IMR-90 (cell line): ENCODE results near the gene STARD13. TPM values are rescaled to one million over a fixed set of nuclear protein-coding genes. Genes with fewer than 3 reads are reported as not detected.

Source experiments
- ATAC-seq: fragments of 200-7000 bp; cut with Tn5 transposase; 2 replicates; pipeline ENCODE4 v1.9.1; 2020; ENCODE audit warnings: low read depth, mild to moderate bottlenecking, moderate library complexity
- BruUV-seq: library from RNA; stranded (reverse); fragments of 400-500 nt; replicated peaks from 2 replicates; lab custom pipeline; 2021; lab: Mats Ljungman, UMichigan
- CTCF ChIA-PET: fragments of 300-600 bp; formaldehyde crosslinking; extraction: SDS; loops from one replicate; lab custom pipeline; 2021; ENCODE audit warnings: antibody characterized with exemption; lab: Yijun Ruan, JAX
- POLR2A ChIA-PET: fragments of 300-600 bp; sonication (Branson Sonifier 250); formaldehyde crosslinking; loops from one replicate; lab custom pipeline; 2022; ENCODE audit warnings: antibody characterized with exemption; ENCODE audit not compliant: unreplicated experiment; lab: Charles Lee
- DNase-seq: peaks from one replicate; pipeline ENCODE4 v3.0.0; 2013
- H2AFZ ChIP-seq: replicated peaks from 2 replicates; pipeline ENCODE3; 2013; ENCODE audit warnings: low read length, mild to moderate bottlenecking; ENCODE audit not compliant: poor library complexity
- H2AK5ac ChIP-seq: 2 replicates; pipeline ENCODE4 v1.6.1; 2013; ENCODE audit warnings: low read depth, low read length, inconsistent platforms
- H2AK9ac ChIP-seq: replicated peaks from 2 replicates; pipeline ENCODE3; 2013; ENCODE audit warnings: mild to moderate bottlenecking, low read depth, low read length, moderate library complexity; ENCODE audit not compliant: poor library complexity
- H2BK120ac ChIP-seq: 2 replicates; pipeline ENCODE4 v1.6.1; 2013; ENCODE audit warnings: low read depth, low read length, inconsistent platforms
- H2BK15ac ChIP-seq: 3 replicates; pipeline ENCODE4 v1.6.1; 2013; ENCODE audit warnings: low read depth, low read length, inconsistent platforms
- H2BK20ac ChIP-seq: 2 replicates; pipeline ENCODE4 v1.6.1; 2013; ENCODE audit warnings: low read depth, mild to moderate bottlenecking, inconsistent platforms, low read length, moderate library complexity
- H2BK5ac ChIP-seq: 2 replicates; pipeline ENCODE4 v1.6.1; 2013; ENCODE audit warnings: mild to moderate bottlenecking, low read depth, low read length, inconsistent platforms; ENCODE audit not compliant: poor library complexity, severe bottlenecking
- H3K14ac ChIP-seq: replicated peaks from 2 replicates; pipeline ENCODE4 v1.6.1; 2013; ENCODE audit warnings: low read depth, low read length, inconsistent platforms
- H3K18ac ChIP-seq: 2 replicates; pipeline ENCODE4 v1.6.1; 2013; ENCODE audit warnings: low read depth, low read length, control low read depth
- H3K23ac ChIP-seq: 2 replicates; pipeline ENCODE4 v1.6.1; 2013; ENCODE audit warnings: low read depth, low read length, inconsistent platforms
- H3K27ac ChIP-seq: 2 replicates; pipeline ENCODE4 v1.5.1; 2013; ENCODE audit warnings: mild to moderate bottlenecking, control low read depth, low read length; ENCODE audit not compliant: insufficient read depth
- H3K27me3 ChIP-seq: 2 replicates; pipeline ENCODE4 v1.6.1; 2013; ENCODE audit warnings: low read length; ENCODE audit not compliant: control insufficient read depth, insufficient read depth
- H3K36me3 ChIP-seq: 2 replicates; pipeline ENCODE4 v1.6.1; 2013; ENCODE audit warnings: low read length, mixed read lengths; ENCODE audit not compliant: control insufficient read depth, insufficient read depth
- H3K4ac ChIP-seq: 2 replicates; pipeline ENCODE4 v1.6.1; 2013; ENCODE audit warnings: low read depth, low read length, inconsistent platforms
- H3K4me1 ChIP-seq: 2 replicates; pipeline ENCODE4 v1.6.1; 2013; ENCODE audit warnings: low read length, mixed read lengths; ENCODE audit not compliant: control insufficient read depth, insufficient read depth
- H3K4me2 ChIP-seq: 2 replicates; pipeline ENCODE4 v1.6.1; 2013; ENCODE audit warnings: low read depth, mild to moderate bottlenecking, control low read depth, low read length, moderate library complexity
- H3K4me3 ChIP-seq: 2 replicates; pipeline ENCODE4 v1.5.1; 2013; ENCODE audit warnings: low read depth, mild to moderate bottlenecking, control low read depth, low read length, moderate library complexity; ENCODE audit not compliant: insufficient read depth
- H3K56ac ChIP-seq: 2 replicates; pipeline ENCODE4 v1.6.1; 2013; ENCODE audit warnings: low read length, inconsistent platforms; ENCODE audit not compliant: insufficient read depth; ENCODE audit errors: extremely low read depth
- H3K79me1 ChIP-seq, 2 experiments: 2 replicates each; pipeline ENCODE4 v1.6.1; 2013; ENCODE audit warnings: low read length in 2 of 2, inconsistent platforms in 1 of 2, low read depth in 1 of 2
- H3K9ac ChIP-seq: 2 replicates; pipeline ENCODE4 v1.6.1; 2013; ENCODE audit warnings: low read depth, low read length, control low read depth
- H3K9me1 ChIP-seq: 2 replicates; pipeline ENCODE4 v1.6.1; 2013; ENCODE audit warnings: low read length, inconsistent platforms; ENCODE audit not compliant: insufficient read depth
- H3K9me3 ChIP-seq: 2 replicates; pipeline ENCODE4 v1.6.1; 2013; ENCODE audit warnings: low read length; ENCODE audit not compliant: control insufficient read depth, insufficient read depth
- H4K20me1 ChIP-seq: 2 replicates; pipeline ENCODE4 v1.6.1; 2013; ENCODE audit warnings: low read length, inconsistent platforms; ENCODE audit not compliant: insufficient read depth
- H4K5ac ChIP-seq: 2 replicates; pipeline ENCODE4 v1.6.1; 2013; ENCODE audit warnings: mild to moderate bottlenecking, low read depth, low read length, control low read depth
- H4K8ac ChIP-seq, 2 experiments: 2 replicates each; pipeline ENCODE4 v1.6.1; 2013; ENCODE audit warnings: low read depth in 2 of 2, low read length in 2 of 2, control low read depth in 1 of 2, inconsistent platforms in 1 of 2
- H4K91ac ChIP-seq: 2 replicates; pipeline ENCODE4 v1.6.1; 2013; ENCODE audit warnings: low read depth, low read length, inconsistent platforms; ENCODE audit not compliant: insufficient read depth
- CEBPB ChIP-seq: IDR thresholded peaks from 2 replicates; pipeline ENCODE4 v1.6.1; 2012; ENCODE audit warnings: low read depth, low read length, improper control_type of control experiment
- CHD1 ChIP-seq: IDR thresholded peaks from 2 replicates; pipeline ENCODE4 v1.6.1; 2012; ENCODE audit warnings: low read depth, low read length, improper control_type of control experiment
- CTCF ChIP-seq: conservative IDR thresholded peaks from 2 replicates; pipeline ENCODE4 v1.5.1; 2012; ENCODE audit warnings: mild to moderate bottlenecking, low read depth, low read length, improper control_type of control experiment
- ELK1 ChIP-seq: fragments of 150-350 bp; IDR thresholded peaks from 2 replicates; pipeline ENCODE4 v1.6.1; 2016; ENCODE audit warnings: low read depth, mild to moderate bottlenecking, low read length, moderate library complexity, borderline replicate concordance
- FOS ChIP-seq: fragments of 150-350 bp; IDR thresholded peaks from 2 replicates; pipeline ENCODE4 v1.6.1; 2016; ENCODE audit warnings: low read depth, low read length
- MAFK ChIP-seq: IDR thresholded peaks from 2 replicates; pipeline ENCODE4 v1.6.1; 2012; ENCODE audit warnings: low read depth, low read length, improper control_type of control experiment
- MAZ ChIP-seq: IDR thresholded peaks from 2 replicates; pipeline ENCODE4 v1.6.1; 2012; ENCODE audit warnings: low read depth, mild to moderate bottlenecking, low read length, improper control_type of control experiment, moderate library complexity, borderline replicate concordance
- MXI1 ChIP-seq: IDR thresholded peaks from 2 replicates; pipeline ENCODE4 v1.6.1; 2012; ENCODE audit warnings: low read depth, mild to moderate bottlenecking, low read length, moderate library complexity, borderline replicate concordance
- NFE2L2 ChIP-seq: fragments of 150-350 bp; IDR thresholded peaks from 2 replicates; pipeline ENCODE4 v1.6.1; 2016; ENCODE audit warnings: low read depth, mild to moderate bottlenecking, low read length
- POLR2A ChIP-seq: IDR thresholded peaks from 2 replicates; pipeline ENCODE4 v1.6.1; 2012; ENCODE audit warnings: mild to moderate bottlenecking, low read depth, low read length
- RAD21 ChIP-seq: IDR thresholded peaks from 2 replicates; pipeline ENCODE4 v1.6.1; 2012; ENCODE audit warnings: low read length, improper control_type of control experiment
- RCOR1 ChIP-seq: IDR thresholded peaks from 2 replicates; pipeline ENCODE4 v1.6.1; 2012; ENCODE audit warnings: mild to moderate bottlenecking, low read length, improper control_type of control experiment; ENCODE audit not compliant: insufficient replicate concordance
- RFX5 ChIP-seq: IDR thresholded peaks from 2 replicates; pipeline ENCODE4 v1.8.0; 2012; ENCODE audit warnings: low read depth, mild to moderate bottlenecking, low read length, moderate library complexity
- SMC3 ChIP-seq: fragments of 150-350 bp; IDR thresholded peaks from 2 replicates; pipeline ENCODE4 v1.6.1; 2016; ENCODE audit warnings: low read depth, mild to moderate bottlenecking, antibody characterized with exemption, low read length, moderate library complexity
- WGBS, 2 experiments: methylation state at CpG; one replicate each; pipeline versions ENCODE4 v1.1.5 to v1.1.7; 2013; ENCODE audit warnings: missing lambda C conversion rate in 2 of 2; ENCODE audit not compliant: insufficient read length in 1 of 2; ENCODE audit errors: extremely low coverage in 2 of 2; 5-methylcytosine and 5-hydroxymethylcytosine counted together
- dilution Hi-C: fragments of 300-500 bp; cut with HindIII; formaldehyde crosslinking; loops from one replicate; pipeline ENCODE4 v1.14.3; 2018; ENCODE audit warnings: low sequenced_read_pairs; ENCODE audit not compliant: unreplicated experiment
- in situ Hi-C: fragments of 300-500 bp; cut with MboI; formaldehyde crosslinking; loops from 3 replicates; pipeline ENCODE4 v1.14.3; 2019; ENCODE audit warnings: low sequenced_read_pairs, inconsistent platforms, mixed read lengths
- intact Hi-C: fragments of 100-400 bp; cut with micrococcal nuclease; formaldehyde crosslinking; loops from 2 replicates; pipeline ENCODE4 v1.10.0; 2022
- polyA plus RNA-seq, 3 experiments: library from polyadenylated mRNA; depleted of rRNA; stranded (reverse); fragments of >200 nt; gene quantifications; 2 replicates each; pipeline ENCODE4 v1.2.3, GENCODE V29; 2012; ENCODE audit warnings: low replicate concordance in 1 of 3
- total RNA-seq: library from RNA; depleted of rRNA; stranded (reverse); fragments of >200 nt; gene quantifications from 2 replicates; pipeline ENCODE4 v1.2.3, GENCODE V29; 2012

The STARD13 gene
- total and polyA plus RNA-seq, 2 of the 4 experiments (the other 2 are of a cell fraction) = 23.6 to 46.6 TPM

- Histone ChIP-seq H4K5ac (peak overlapping the region; percentile 85), H3K27ac (peak overlapping the region; percentile 94), H3K9me3 (no peaks in the 10 kb centered on the region), H3K4ac (peak overlapping the region; percentile 69; the same call in 1 of the 2 replicates), H3K36me3 (peaks cover 9% of the 10 kb centered on the region; the same call in 1 of the 2 replicates), H4K91ac (peak overlapping the region; percentile 79), H4K8ac (peak overlapping the region; percentile 41 to 80), H2BK120ac (peak overlapping the region; percentile 71), H3K9me1 (peaks cover 3% of the 10 kb centered on the region; the same call in 1 of the 2 replicates), H3K23ac (peak overlapping the region; percentile 70; the same call in 1 of the 2 replicates), H2AK9ac (no peak overlapping the region), H2BK5ac (peak overlapping the region; percentile 90), H3K4me2 (peak overlapping the region; percentile 93), H2AFZ (no peak overlapping the region), H2BK15ac (no peak overlapping the region), H3K14ac (peak overlapping the region; percentile 64), H3K79me1 (peaks cover 3 to 42% of the 10 kb centered on the region in 2 experiments; a peak in 3 of 4 replicates), H3K4me3 (peak overlapping the region; percentile 27; the same call in 1 of the 2 replicates), H2BK20ac (peak overlapping the region; percentile 52; the same call in 1 of the 2 replicates), H2AK5ac (peak overlapping the region; percentile 54), H3K9ac (peak overlapping the region; percentile 71; the same call in 1 of the 2 replicates), H3K27me3 (no peaks in the 10 kb centered on the region), H3K18ac (peak overlapping the region; percentile 91), H3K4me1 (peaks cover 16% of the 10 kb centered on the region), H3K56ac (peak overlapping the region; percentile 48), H4K20me1 (no peaks in the 10 kb centered on the region; the same call in 1 of the 2 replicates)
- ATAC-seq (peak; percentile 16), DNase-seq (peak; percentile 92)
- ChIA-PET POLR2A (no interaction called here), CTCF (no interaction called here)
- intact Hi-C loops = loop anchor here (2.0 kb wide), 1 partner anchor 53 kb away; no protein-coding TSS in a partner anchor
- dilution Hi-C loops = no loop called here
- in situ Hi-C loops = loop anchor here (25.0 kb wide), 1 partner anchor 430 kb away; no protein-coding TSS in a partner anchor
- no CpG with 5 or more reads among the region's 2 CpGs for WGBS, 2 experiments
- no TSS peak for BruUV-seq
- TF ChIP-seq FOS (peak; percentile 78; the same call in 1 of the 2 replicates), MAFK (no peak; the same call in 1 of the 2 replicates), ELK1 (no peak), RCOR1 (no peak), RFX5 (no peak), SMC3 (no peak), CTCF (no peak), RAD21 (no peak), MXI1 (0 out of 2 replicates have a peak, but pooled peaks have one; percentile 37), CHD1 (no peak), NFE2L2 (no peak), POLR2A (peak; percentile 6; the same call in 1 of the 2 replicates), MAZ (no peak), CEBPB (peak; percentile 41; the same call in 1 of the 2 replicates)
Measured at GRCh38 chr13:33281951-33282595, 3.5 kb downstream of the STARD13 start.
